HG02885 (cell line): Measurements from ENCODE around the gene NCOA1.
"Not testable (repeated sequence)": the region's sequence is repeated elsewhere in the genome, so short reads cannot be mapped to it uniquely, and the experiment has no call there.

Experiments
- ATAC-seq: cut with Tn5 transposase; IDR thresholded peaks from one replicate; pipeline ENCODE4 v1.9.1; 2021; ENCODE audit warnings: mild to moderate bottlenecking; ENCODE audit not compliant: unreplicated experiment, poor library complexity

Gene NCOA1

GRCh38 chr2:24768601-24769000 is 277.5 kb downstream of the NCOA1 start:
- ATAC-seq = no peak

GRCh38 chr2:24771061-24771460 is 280.0 kb downstream of the NCOA1 start:
- no peak for ATAC-seq

GRCh38 chr2:24771764-24772586 is 280.9 kb downstream of the NCOA1 start:
- no peak for ATAC-seq

GRCh38 chr2:24774373-24774772 is 283.3 kb downstream of the NCOA1 start:
- no peak for ATAC-seq

- ATAC-seq = no peak
Observed at GRCh38 chr2:24779116-24779515, 288.1 kb downstream of the NCOA1 start.

- ATAC-seq = no peak
Observed at GRCh38 chr2:24783641-24784040, 292.6 kb downstream of the NCOA1 start.

GRCh38 chr2:24785671-24786321 is 294.7 kb downstream of the NCOA1 start:
- peak; percentile 73 for ATAC-seq

- ATAC-seq = no peak
Observed at GRCh38 chr2:24787532-24787931, 296.5 kb downstream of the NCOA1 start.

- ATAC-seq = no peak
Observed at GRCh38 chr2:24788816-24789215, 297.8 kb downstream of the NCOA1 start.

- no peak for ATAC-seq
Observed at GRCh38 chr2:24791452-24791851, 300.4 kb downstream of the NCOA1 start.

GRCh38 chr2:24792542-24792873 is 301.5 kb downstream of the NCOA1 start:
- no peak for ATAC-seq

- peak; percentile 94 for ATAC-seq
Observed at GRCh38 chr2:24792874-24793760, 302.1 kb downstream of the NCOA1 start, which contains the start of the genes CENPO and PTRHD1. Gene CENPO (plus strand): TSS chr2:24793425. CDS start chr2:24793920, 495 bp downstream. Gene PTRHD1 (minus strand): TSS chr2:24793391. CDS start chr2:24793377, 14 bp downstream.

GRCh38 chr2:24793761-24794435 is 302.8 kb downstream of the NCOA1 start:
- ATAC-seq = no peak

GRCh38 chr2:24797644-24798043 is 306.6 kb downstream of the NCOA1 start:
- no peak for ATAC-seq

- not testable (repeated sequence) for ATAC-seq
Observed at GRCh38 chr2:24800487-24800886, 309.4 kb downstream of the NCOA1 start.

GRCh38 chr2:24805811-24806660 is 315.0 kb downstream of the NCOA1 start:
- not testable (repeated sequence) for ATAC-seq

- no peak for ATAC-seq
Observed at GRCh38 chr2:24806661-24807036, 315.6 kb downstream of the NCOA1 start.

- ATAC-seq = no peak
Observed at GRCh38 chr2:24809316-24810007, 318.4 kb downstream of the NCOA1 start.

GRCh38 chr2:24813691-24814137 is 322.7 kb downstream of the NCOA1 start:
- no peak for ATAC-seq
